H1 (cell line): ENCODE data around the gene SLIT3. TPM values are rescaled to one million over a fixed set of nuclear protein-coding genes. Genes with fewer than 3 reads are reported as not detected.

Experiments used
- GTF2F1 ChIP-seq: IDR thresholded peaks from 2 replicates; pipeline ENCODE4 v1.6.1; 2012; ENCODE audit warnings: low read depth, low read length, improper control_type of control experiment, borderline replicate concordance
- NRF1 ChIP-seq: IDR thresholded peaks from 2 replicates; pipeline ENCODE4 v1.6.1; 2011; ENCODE audit warnings: mild to moderate bottlenecking, low read depth, low read length, improper control_type of control experiment
- polyA plus RNA-seq, 7 experiments: library from polyadenylated mRNA; depleted of rRNA in 3 of 7; stranded (reverse) in 5 of 7; unstranded in 2 of 7; fragments of >200 nt in 5 of 7; fragments of 200-250 nt in 2 of 7; gene quantifications; 1 replicate in 5 of 7; 2 replicates in 1 of 7; 4 replicates in 1 of 7; pipeline versions ENCODE4 v1.2.1 to v1.2.3, GENCODE V29; 2011 to 2013; ENCODE audit warnings: missing spikeins in 2 of 7, mixed read lengths in 2 of 7
- total RNA-seq: library from RNA; stranded (reverse); fragmentation: NEBNext Ultra II Directional; extraction: Animal tissue kit (Norgen Biotek cat#: 25700); gene quantifications from 2 replicates; pipeline ENCODE4 v1.2.1, GENCODE V29; 2021

SLIT3 gene
- total and polyA plus RNA-seq, 2 of the 8 experiments (the other 6 are each of a cell fraction or from before 2014, with no cell fraction given), result 1.1 to 1.2 TPM

DNA sequence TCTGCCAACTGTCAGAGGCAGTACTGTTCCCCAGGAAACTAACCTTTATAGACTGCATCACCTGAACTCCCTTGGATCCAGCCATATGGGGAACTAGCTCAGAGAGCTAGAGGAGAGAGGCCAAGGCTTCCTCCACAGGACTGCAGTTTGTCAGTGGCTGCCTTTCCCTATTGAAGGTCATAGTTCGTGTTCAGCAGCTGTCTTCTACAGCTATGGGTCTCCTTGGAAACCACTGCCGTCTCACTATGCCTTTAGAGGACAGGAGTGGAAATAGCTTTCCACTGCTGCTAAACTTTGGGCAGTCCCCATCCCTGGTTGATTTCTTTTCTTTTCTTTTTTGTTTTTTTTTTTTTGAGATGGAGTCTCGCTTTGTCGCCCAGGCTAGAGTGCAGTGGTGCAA, 4.4 kb upstream of the SLIT3 start (continued):
- TF ChIP-seq NRF1 (no peak), GTF2F1 (no peak)
